ENCODE data around the gene OPCML.

The OPCML gene

DNA sequence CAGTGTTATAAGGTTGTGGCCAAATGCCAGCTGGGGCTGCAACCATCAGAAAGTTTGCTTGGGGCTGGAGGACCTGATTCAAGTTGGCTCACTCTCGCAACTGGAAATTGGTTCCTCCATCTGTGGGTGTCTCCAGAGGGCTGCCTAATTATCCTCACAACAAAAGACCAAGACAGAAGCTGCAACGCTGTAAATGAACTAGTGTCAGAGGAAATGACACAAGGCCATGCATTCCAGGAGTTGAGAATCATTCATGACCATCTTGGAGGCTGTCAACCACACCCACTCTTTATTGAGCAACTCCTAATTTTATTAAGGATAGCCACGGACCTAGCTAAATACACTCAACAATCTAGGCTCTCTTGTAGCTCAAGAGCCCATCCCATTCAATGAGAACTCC is 1060.8 kb downstream of the OPCML start (continued):
- TF ChIP-seq, protein P1, sequence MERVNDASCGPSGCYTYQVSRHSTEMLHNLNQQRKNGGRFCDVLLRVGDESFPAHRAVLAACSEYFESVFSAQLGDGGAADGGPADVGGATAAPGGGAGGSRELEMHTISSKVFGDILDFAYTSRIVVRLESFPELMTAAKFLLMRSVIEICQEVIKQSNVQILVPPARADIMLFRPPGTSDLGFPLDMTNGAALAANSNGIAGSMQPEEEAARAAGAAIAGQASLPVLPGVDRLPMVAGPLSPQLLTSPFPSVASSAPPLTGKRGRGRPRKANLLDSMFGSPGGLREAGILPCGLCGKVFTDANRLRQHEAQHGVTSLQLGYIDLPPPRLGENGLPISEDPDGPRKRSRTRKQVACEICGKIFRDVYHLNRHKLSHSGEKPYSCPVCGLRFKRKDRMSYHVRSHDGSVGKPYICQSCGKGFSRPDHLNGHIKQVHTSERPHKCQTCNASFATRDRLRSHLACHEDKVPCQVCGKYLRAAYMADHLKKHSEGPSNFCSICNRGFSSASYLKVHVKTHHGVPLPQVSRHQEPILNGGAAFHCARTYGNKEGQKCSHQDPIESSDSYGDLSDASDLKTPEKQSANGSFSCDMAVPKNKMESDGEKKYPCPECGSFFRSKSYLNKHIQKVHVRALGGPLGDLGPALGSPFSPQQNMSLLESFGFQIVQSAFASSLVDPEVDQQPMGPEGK (CRISPR knock-in tag; IDR thresholded peaks at IDR 0.05; ENCODE audit: borderline replicate concordance) = no peak

DNA sequence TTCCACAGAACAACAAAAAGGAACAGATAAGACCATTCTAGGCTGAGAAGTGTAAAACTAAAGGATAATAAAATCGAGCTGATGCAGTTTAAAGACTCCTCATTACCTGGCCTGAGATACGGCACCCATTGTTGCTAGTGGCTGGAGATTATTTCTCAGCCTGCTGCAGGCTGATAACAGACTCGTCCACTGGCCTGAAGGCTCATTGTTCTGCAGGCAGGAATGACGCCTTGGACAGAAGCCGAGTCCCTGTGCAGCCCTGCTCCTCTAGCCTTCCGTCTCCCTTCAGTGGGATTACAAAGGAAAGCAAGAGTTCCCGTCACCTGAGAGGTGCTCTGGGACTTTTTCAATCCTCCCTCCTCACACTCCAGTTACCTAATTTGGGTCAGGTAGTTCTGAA is 1065.3 kb downstream of the OPCML start:
- TF ChIP-seq ARNTL (CRISPR knock-in tag; IDR thresholded peaks at IDR 0.05; ENCODE audit: borderline replicate concordance, low read depth) (no peak), BACH2 (CRISPR knock-in tag; IDR thresholded peaks at IDR 0.05; ENCODE audit: borderline replicate concordance) (no peak), RARB (CRISPR knock-in tag; IDR thresholded peaks at IDR 0.05) (no peak)
- no peak for ATAC-seq

DNA sequence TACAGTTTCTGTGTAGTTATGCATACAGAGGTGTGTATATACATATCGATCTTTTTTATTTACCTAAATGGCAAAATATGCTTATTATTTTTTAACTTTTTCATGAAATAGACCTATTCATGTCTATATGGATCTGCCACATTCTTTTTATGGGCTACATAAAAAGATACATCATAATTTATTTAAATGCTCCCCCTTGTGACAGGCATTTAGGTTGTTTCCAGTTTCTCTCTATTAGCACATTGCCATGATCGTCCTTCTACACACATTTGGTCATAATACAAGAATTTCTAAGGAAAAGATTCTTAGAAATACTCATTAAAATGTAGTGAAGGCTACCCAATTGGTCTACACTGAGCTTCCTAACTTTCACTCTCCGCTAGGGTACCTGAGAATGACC is 1067.4 kb downstream of the OPCML start:
- no peak for ATAC-seq
- TF ChIP-seq ZNF565 (CRISPR knock-in tag; conservative IDR thresholded peaks at IDR 0.05; ENCODE audit: low read depth) (no peak), ZFP3 (CRISPR knock-in tag; IDR thresholded peaks at IDR 0.05) (no peak), RARB (CRISPR knock-in tag; IDR thresholded peaks at IDR 0.05) (no peak), CSDC2 (CRISPR knock-in tag; IDR thresholded peaks at IDR 0.05) (no peak), TCF4 (CRISPR knock-in tag; IDR thresholded peaks at IDR 0.05; ENCODE audit: borderline replicate concordance) (no peak)
- TF ChIP-seq, protein P1 (CRISPR knock-in tag; IDR thresholded peaks at IDR 0.05; ENCODE audit: borderline replicate concordance) = no peak

DNA sequence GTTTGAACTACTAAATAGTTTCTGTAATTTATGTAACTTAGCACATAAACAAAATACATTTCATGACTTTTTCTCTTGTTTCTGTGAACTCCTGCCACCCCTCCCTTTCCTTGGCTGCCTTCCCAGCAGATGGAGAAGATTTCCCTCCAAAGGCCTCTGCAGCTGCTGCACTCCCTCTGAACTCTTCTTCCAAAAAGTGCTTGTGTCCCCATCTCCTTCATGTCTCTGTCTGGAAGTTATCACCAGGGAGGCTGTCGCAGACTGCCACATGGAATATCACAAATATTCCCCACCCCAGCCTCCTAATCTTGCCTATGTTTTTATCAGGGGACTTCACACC is 1068.3 kb downstream of the OPCML start:
- TF ChIP-seq ESRRG (CRISPR knock-in tag; IDR thresholded peaks at IDR 0.05) (no peak), BACH2 (CRISPR knock-in tag; IDR thresholded peaks at IDR 0.05; ENCODE audit: borderline replicate concordance) (no peak), ZFP3 (CRISPR knock-in tag; IDR thresholded peaks at IDR 0.05) (no peak), RARB (CRISPR knock-in tag; IDR thresholded peaks at IDR 0.05) (no peak), ISL1 (CRISPR knock-in tag; IDR thresholded peaks at IDR 0.05) (no peak), ZFP30 (CRISPR knock-in tag; IDR thresholded peaks at IDR 0.05) (no peak), GLIS3 (CRISPR knock-in tag; IDR thresholded peaks at IDR 0.05) (no peak), ZNF565 (CRISPR knock-in tag; conservative IDR thresholded peaks at IDR 0.05; ENCODE audit: low read depth) (no peak), TOX (CRISPR knock-in tag; IDR thresholded peaks at IDR 0.05; ENCODE audit: borderline replicate concordance) (no peak)
- TF ChIP-seq, protein P2, sequence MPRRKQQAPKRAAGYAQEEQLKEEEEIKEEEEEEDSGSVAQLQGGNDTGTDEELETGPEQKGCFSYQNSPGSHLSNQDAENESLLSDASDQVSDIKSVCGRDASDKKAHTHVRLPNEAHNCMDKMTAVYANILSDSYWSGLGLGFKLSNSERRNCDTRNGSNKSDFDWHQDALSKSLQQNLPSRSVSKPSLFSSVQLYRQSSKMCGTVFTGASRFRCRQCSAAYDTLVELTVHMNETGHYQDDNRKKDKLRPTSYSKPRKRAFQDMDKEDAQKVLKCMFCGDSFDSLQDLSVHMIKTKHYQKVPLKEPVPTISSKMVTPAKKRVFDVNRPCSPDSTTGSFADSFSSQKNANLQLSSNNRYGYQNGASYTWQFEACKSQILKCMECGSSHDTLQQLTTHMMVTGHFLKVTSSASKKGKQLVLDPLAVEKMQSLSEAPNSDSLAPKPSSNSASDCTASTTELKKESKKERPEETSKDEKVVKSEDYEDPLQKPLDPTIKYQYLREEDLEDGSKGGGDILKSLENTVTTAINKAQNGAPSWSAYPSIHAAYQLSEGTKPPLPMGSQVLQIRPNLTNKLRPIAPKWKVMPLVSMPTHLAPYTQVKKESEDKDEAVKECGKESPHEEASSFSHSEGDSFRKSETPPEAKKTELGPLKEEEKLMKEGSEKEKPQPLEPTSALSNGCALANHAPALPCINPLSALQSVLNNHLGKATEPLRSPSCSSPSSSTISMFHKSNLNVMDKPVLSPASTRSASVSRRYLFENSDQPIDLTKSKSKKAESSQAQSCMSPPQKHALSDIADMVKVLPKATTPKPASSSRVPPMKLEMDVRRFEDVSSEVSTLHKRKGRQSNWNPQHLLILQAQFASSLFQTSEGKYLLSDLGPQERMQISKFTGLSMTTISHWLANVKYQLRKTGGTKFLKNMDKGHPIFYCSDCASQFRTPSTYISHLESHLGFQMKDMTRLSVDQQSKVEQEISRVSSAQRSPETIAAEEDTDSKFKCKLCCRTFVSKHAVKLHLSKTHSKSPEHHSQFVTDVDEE (CRISPR knock-in tag; IDR thresholded peaks at IDR 0.05) = no peak
- TF ChIP-seq, protein P3, sequence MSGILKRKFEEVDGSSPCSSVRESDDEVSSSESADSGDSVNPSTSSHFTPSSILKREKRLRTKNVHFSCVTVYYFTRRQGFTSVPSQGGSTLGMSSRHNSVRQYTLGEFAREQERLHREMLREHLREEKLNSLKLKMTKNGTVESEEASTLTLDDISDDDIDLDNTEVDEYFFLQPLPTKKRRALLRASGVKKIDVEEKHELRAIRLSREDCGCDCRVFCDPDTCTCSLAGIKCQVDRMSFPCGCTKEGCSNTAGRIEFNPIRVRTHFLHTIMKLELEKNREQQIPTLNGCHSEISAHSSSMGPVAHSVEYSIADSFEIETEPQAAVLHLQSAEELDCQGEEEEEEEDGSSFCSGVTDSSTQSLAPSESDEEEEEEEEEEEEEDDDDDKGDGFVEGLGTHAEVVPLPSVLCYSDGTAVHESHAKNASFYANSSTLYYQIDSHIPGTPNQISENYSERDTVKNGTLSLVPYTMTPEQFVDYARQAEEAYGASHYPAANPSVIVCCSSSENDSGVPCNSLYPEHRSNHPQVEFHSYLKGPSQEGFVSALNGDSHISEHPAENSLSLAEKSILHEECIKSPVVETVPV (CRISPR knock-in tag; IDR thresholded peaks at IDR 0.05) = no peak
- TF ChIP-seq, protein P4, sequence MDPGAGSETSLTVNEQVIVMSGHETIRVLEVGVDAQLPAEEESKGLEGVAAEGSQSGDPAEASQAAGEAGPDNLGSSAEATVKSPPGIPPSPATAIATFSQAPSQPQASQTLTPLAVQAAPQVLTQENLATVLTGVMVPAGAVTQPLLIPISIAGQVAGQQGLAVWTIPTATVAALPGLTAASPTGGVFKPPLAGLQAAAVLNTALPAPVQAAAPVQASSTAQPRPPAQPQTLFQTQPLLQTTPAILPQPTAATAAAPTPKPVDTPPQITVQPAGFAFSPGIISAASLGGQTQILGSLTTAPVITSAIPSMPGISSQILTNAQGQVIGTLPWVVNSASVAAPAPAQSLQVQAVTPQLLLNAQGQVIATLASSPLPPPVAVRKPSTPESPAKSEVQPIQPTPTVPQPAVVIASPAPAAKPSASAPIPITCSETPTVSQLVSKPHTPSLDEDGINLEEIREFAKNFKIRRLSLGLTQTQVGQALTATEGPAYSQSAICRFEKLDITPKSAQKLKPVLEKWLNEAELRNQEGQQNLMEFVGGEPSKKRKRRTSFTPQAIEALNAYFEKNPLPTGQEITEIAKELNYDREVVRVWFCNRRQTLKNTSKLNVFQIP (CRISPR knock-in tag; IDR thresholded peaks at IDR 0.05; ENCODE audit: borderline replicate concordance, low read depth) = no peak
- ATAC-seq = no peak

Measured in SK-N-SH treated with all-trans-retinoic acid at 6 μM for 48 hours (cell line).